NT2/D1 (cell line): Measurements from ENCODE around the gene RPTOR.

ENCODE experiments used
- DNase-seq: peaks from one replicate; pipeline ENCODE4 v3.0.0-alpha.2; 2011; ENCODE audit warnings: low read depth, low spot score
- H3K27me3 ChIP-seq: 2 replicates; pipeline ENCODE4 v1.6.0; 2011; ENCODE audit warnings: mild to moderate bottlenecking; ENCODE audit not compliant: insufficient read length, insufficient read depth
- H3K36me3 ChIP-seq: 2 replicates; pipeline ENCODE4 v1.6.1; 2011; ENCODE audit warnings: mild to moderate bottlenecking, low read length, mixed read lengths; ENCODE audit not compliant: insufficient read depth, insufficient read length
- H3K4me1 ChIP-seq: 2 replicates; pipeline ENCODE4 v1.5.1; 2011; ENCODE audit not compliant: insufficient read depth, insufficient read length
- H3K4me3 ChIP-seq: 2 replicates; pipeline ENCODE4 v1.5.1; 2011; ENCODE audit warnings: low read depth; ENCODE audit not compliant: insufficient read length
- H3K9ac ChIP-seq: 2 replicates; pipeline ENCODE4 v1.6.0; 2011; ENCODE audit warnings: low read depth; ENCODE audit not compliant: insufficient read length
- H3K9me3 ChIP-seq: 2 replicates; pipeline ENCODE4 v1.5.1; 2011; ENCODE audit warnings: mild to moderate bottlenecking, low read length; ENCODE audit not compliant: insufficient read depth
- SUZ12 ChIP-seq: IDR thresholded peaks from 2 replicates; pipeline ENCODE4 v1.6.1; 2011; ENCODE audit not compliant: insufficient read length, insufficient read depth; ENCODE audit errors: extremely low read depth
- YY1 ChIP-seq: IDR thresholded peaks from 2 replicates; pipeline ENCODE4 v1.6.1; 2011; ENCODE audit not compliant: insufficient read length, insufficient read depth
- ZNF274 ChIP-seq: IDR thresholded peaks from 2 replicates; pipeline ENCODE4 v1.6.1; 2011; ENCODE audit warnings: mild to moderate bottlenecking, low read depth, low read length

Gene RPTOR

GRCh38 chr17:80882926-80883685 is 338.5 kb downstream of the RPTOR start:
- no peak for TF ChIP-seq SUZ12
- TF ChIP-seq ZNF274 = no peak
- no peak for TF ChIP-seq YY1
- DNase-seq = no peak
- no peak overlapping the region for H3K9ac ChIP-seq
- H3K36me3 ChIP-seq = peaks cover 57% of the 10 kb centered on the region
- no peaks in the 10 kb centered on the region for H3K27me3 ChIP-seq
- peaks cover 14% of the 10 kb centered on the region for H3K4me1 ChIP-seq
- H3K9me3 ChIP-seq = no peaks in the 10 kb centered on the region
- H3K4me3 ChIP-seq = no peak overlapping the region

GRCh38 chr17:80883831-80884735 is 339.4 kb downstream of the RPTOR start:
- no peaks in the 10 kb centered on the region for H3K9me3 ChIP-seq
- H3K27me3 ChIP-seq = no peaks in the 10 kb centered on the region
- no peak overlapping the region for H3K9ac ChIP-seq
- peaks cover 11% of the 10 kb centered on the region for H3K4me1 ChIP-seq
- no peak for DNase-seq
- no peak for TF ChIP-seq YY1
- no peak for TF ChIP-seq ZNF274
- TF ChIP-seq SUZ12 = no peak
- peaks cover 66% of the 10 kb centered on the region for H3K36me3 ChIP-seq
- H3K4me3 ChIP-seq = no peak overlapping the region

GRCh38 chr17:80884811-80885210 is 340.2 kb downstream of the RPTOR start:
- TF ChIP-seq ZNF274 = no peak
- TF ChIP-seq SUZ12 = no peak
- TF ChIP-seq YY1 = no peak
- Histone ChIP-seq H3K9ac (no peak overlapping the region), H3K4me1 (peaks cover 6% of the 10 kb centered on the region), H3K27me3 (no peaks in the 10 kb centered on the region), H3K9me3 (no peaks in the 10 kb centered on the region), H3K4me3 (no peak overlapping the region), H3K36me3 (peaks cover 71% of the 10 kb centered on the region)
- DNase-seq = no peak

- Histone ChIP-seq H3K9me3 (no peaks in the 10 kb centered on the region), H3K36me3 (peaks cover 60% of the 10 kb centered on the region), H3K27me3 (no peaks in the 10 kb centered on the region), H3K4me1 (no peaks in the 10 kb centered on the region), H3K9ac (no peak overlapping the region), H3K4me3 (no peak overlapping the region)
- no peak for DNase-seq
- no peak for TF ChIP-seq ZNF274
- TF ChIP-seq YY1 = no peak
- TF ChIP-seq SUZ12 = no peak
Observed at GRCh38 chr17:80885947-80886582, 341.4 kb downstream of the RPTOR start.

- no peak for TF ChIP-seq ZNF274
- no peak for TF ChIP-seq SUZ12
- TF ChIP-seq YY1 = no peak
- Histone ChIP-seq H3K9me3 (no peaks in the 10 kb centered on the region), H3K9ac (no peak overlapping the region), H3K36me3 (peaks cover 54% of the 10 kb centered on the region), H3K4me1 (peaks cover 3% of the 10 kb centered on the region), H3K27me3 (no peaks in the 10 kb centered on the region), H3K4me3 (no peak overlapping the region)
- no peak for DNase-seq
Observed at GRCh38 chr17:80886641-80887573, 342.3 kb downstream of the RPTOR start.

- H3K9me3 ChIP-seq = no peaks in the 10 kb centered on the region
- H3K27me3 ChIP-seq = no peaks in the 10 kb centered on the region
- no peak overlapping the region for H3K9ac ChIP-seq
- TF ChIP-seq ZNF274 (no peak), SUZ12 (no peak), YY1 (no peak)
- no peak overlapping the region for H3K4me3 ChIP-seq
- no peak for DNase-seq
- H3K4me1 ChIP-seq = peaks cover 9% of the 10 kb centered on the region
- peaks cover 55% of the 10 kb centered on the region for H3K36me3 ChIP-seq
Observed at GRCh38 chr17:80887639-80888175, 343.1 kb downstream of the RPTOR start.
